OCI-LY1 (cell line): ENCODE data around the gene YLPM1.

ENCODE experiments used
- CTCF ChIP-seq: fragments of 200-600 bp; sonication (generic), shearing (Covaris generic); IDR thresholded peaks from 2 replicates; pipeline ENCODE4 v1.5.1; 2017; ENCODE audit warnings: mild to moderate bottlenecking, antibody characterized with exemption, low read length, moderate library complexity, mixed read lengths
- EZH2 ChIP-seq: fragments of 200-600 bp; sonication (generic), shearing (Covaris generic); IDR thresholded peaks from 2 replicates; pipeline ENCODE4 v1.8.0; 2017; ENCODE audit warnings: borderline replicate concordance, mixed run types, mild to moderate bottlenecking, antibody characterized with exemption, low read length, moderate library complexity, mixed read lengths

DNA sequence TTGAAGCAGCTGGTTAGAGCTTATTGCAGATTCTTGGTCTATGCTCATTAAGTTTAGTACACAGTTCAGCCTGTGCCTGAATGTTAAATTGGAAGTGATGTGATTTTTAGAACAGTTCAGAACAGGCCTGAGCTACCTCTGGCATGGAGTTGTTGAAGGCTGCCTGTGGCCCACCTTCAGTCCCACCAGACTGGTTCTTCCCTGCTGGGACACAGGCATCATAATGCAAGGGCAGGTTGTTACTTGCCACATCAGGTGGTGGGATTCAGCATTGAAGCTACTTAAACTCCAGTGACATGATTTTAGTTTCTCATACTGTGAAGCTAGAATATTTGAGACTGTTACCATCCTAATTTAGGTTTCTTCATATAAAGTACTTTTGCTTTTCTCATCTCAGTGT, 63.5 kb downstream of the YLPM1 start:
- TF ChIP-seq CTCF (no peak), EZH2 (no peak)
